PFSK-1 (cell line): ENCODE measurements around the gene ASCL3.
A peak's percentile ranks its signal among the peaks of the same experiment; 100 is the strongest.

Experiments
- FOXP2 ChIP-seq: optimal IDR thresholded peaks from 2 replicates; pipeline ENCODE3; 2011; ENCODE audit warnings: borderline replicate concordance, control low read depth, inconsistent platforms; ENCODE audit not compliant: insufficient read depth; ENCODE audit errors: extremely low read length, extremely low read depth
- POLR2AphosphoS5 ChIP-seq: IDR thresholded peaks from 2 replicates; pipeline ENCODE4 v1.6.1; 2012; ENCODE audit warnings: low read depth, mild to moderate bottlenecking, control low read depth, low read length, moderate library complexity
- SIN3A ChIP-seq: IDR thresholded peaks from 2 replicates; pipeline ENCODE4 v1.6.1; 2012; ENCODE audit warnings: mild to moderate bottlenecking, low read length, moderate library complexity, borderline replicate concordance; ENCODE audit not compliant: insufficient read depth
- TAF1 ChIP-seq: IDR thresholded peaks from 2 replicates; pipeline ENCODE4 v1.6.1; 2012; ENCODE audit warnings: low read length, control low read depth, borderline replicate concordance; ENCODE audit not compliant: insufficient read depth
- TF ChIP-seq, protein P1 (sequence below), 2 experiments: IDR thresholded peaks; 2 replicates each; pipeline versions ENCODE4 v1.6.1 to v1.8.0; 2011 to 2012; ENCODE audit warnings: low read depth in 2 of 2, low read length in 2 of 2, control low read depth in 1 of 2, inconsistent platforms in 1 of 2, mild to moderate bottlenecking in 1 of 2, moderate library complexity in 1 of 2; ENCODE audit not compliant: insufficient read depth in 1 of 2

The ASCL3 gene

DNA sequence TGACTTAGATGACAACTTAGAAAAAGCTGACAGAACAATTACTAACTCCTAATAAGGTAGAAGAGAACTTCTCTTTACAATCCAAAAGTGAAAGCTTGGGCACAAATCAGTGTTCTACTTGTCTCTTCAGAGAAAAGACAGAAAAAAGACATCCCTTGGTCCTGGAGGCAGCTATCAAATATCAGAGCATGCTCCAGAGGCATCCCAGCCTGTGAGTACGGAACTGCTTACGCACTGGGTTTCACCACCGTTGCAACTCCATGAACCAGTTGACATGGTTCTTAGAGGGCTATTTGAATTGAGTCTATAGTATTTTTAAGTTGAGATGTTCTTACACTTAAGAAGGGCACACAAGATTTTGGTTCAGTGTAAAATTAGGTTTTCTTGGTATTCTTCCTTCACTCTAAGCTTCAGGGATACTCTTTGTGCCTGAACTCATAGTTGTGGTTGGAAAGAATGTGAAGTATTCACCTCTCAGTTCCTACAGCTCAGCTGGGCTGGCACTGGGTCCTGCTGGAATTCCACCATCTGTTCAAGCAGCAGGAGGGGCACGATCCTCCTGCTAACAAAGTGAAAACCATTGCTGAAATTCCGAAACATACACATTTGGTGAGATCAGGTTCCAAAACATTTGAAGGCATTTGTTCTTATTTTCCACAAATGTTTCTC, 25.5 kb downstream of the ASCL3 start:
- TF ChIP-seq TAF1 = no peak
- TF ChIP-seq, protein P1, sequence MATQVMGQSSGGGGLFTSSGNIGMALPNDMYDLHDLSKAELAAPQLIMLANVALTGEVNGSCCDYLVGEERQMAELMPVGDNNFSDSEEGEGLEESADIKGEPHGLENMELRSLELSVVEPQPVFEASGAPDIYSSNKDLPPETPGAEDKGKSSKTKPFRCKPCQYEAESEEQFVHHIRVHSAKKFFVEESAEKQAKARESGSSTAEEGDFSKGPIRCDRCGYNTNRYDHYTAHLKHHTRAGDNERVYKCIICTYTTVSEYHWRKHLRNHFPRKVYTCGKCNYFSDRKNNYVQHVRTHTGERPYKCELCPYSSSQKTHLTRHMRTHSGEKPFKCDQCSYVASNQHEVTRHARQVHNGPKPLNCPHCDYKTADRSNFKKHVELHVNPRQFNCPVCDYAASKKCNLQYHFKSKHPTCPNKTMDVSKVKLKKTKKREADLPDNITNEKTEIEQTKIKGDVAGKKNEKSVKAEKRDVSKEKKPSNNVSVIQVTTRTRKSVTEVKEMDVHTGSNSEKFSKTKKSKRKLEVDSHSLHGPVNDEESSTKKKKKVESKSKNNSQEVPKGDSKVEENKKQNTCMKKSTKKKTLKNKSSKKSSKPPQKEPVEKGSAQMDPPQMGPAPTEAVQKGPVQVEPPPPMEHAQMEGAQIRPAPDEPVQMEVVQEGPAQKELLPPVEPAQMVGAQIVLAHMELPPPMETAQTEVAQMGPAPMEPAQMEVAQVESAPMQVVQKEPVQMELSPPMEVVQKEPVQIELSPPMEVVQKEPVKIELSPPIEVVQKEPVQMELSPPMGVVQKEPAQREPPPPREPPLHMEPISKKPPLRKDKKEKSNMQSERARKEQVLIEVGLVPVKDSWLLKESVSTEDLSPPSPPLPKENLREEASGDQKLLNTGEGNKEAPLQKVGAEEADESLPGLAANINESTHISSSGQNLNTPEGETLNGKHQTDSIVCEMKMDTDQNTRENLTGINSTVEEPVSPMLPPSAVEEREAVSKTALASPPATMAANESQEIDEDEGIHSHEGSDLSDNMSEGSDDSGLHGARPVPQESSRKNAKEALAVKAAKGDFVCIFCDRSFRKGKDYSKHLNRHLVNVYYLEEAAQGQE (IDR thresholded peaks at IDR 0.05; ENCODE audit: insufficient read depth in 1 of 2, low read depth in 2 of 2, low read length in 2 of 2) = no peak
- no peak for TF ChIP-seq POLR2AphosphoS5
- no peak for TF ChIP-seq SIN3A
- no peak for TF ChIP-seq FOXP2

GRCh38 chr11:8914661-8915018, 28.2 kb downstream of the ASCL3 start:
- TF ChIP-seq, protein P1 (IDR thresholded peaks at IDR 0.05; ENCODE audit: insufficient read depth in 1 of 2, low read depth in 2 of 2, low read length in 2 of 2) = no peak
- TF ChIP-seq SIN3A = no peak
- TF ChIP-seq POLR2AphosphoS5 = no peak
- no peak for TF ChIP-seq TAF1
- no peak for TF ChIP-seq FOXP2

GRCh38 chr11:8913961-8914660, 28.7 kb downstream of the ASCL3 start:
- TF ChIP-seq SIN3A (no peak), POLR2AphosphoS5 (no peak), FOXP2 (no peak), TAF1 (no peak)
- TF ChIP-seq, protein P1 (IDR thresholded peaks at IDR 0.05; ENCODE audit: insufficient read depth in 1 of 2, low read depth in 2 of 2, low read length in 2 of 2) = no peak

- TF ChIP-seq FOXP2 (peak; percentile 29), POLR2AphosphoS5 (peak; percentile 86), TAF1 (peak; percentile 69; the same call in 1 of the 2 replicates), SIN3A (peak; percentile 49; the same call in 1 of the 2 replicates)
- TF ChIP-seq, protein P1 (IDR thresholded peaks at IDR 0.05; ENCODE audit: insufficient read depth in 1 of 2, low read depth in 2 of 2, low read length in 2 of 2) = no peak
These were observed 31.6 kb downstream of the ASCL3 start, which contains the start of gene AKIP1 for GRCh38 chr11:8911029-8911823. TSS of gene AKIP1 (plus strand) at chr11:8911189. CDS start at chr11:8911450, 261 bp downstream.
